HepG2 (cell line): ENCODE data around the gene MPC1. TPM values are rescaled to one million over a fixed set of nuclear protein-coding genes. Genes with fewer than 3 reads are reported as not detected.

Experiments
- CBX2 ChIP-seq, 2 experiments: fragments of 200-600 bp in 1 of 2; sonication (generic); formaldehyde crosslinking in 1 of 2; IDR thresholded peaks; 2 replicates each; pipeline versions ENCODE4 v1.7.0 to v1.8.1; 2018 to 2022; ENCODE audit warnings: low read depth in 2 of 2, low read length in 1 of 2, mild to moderate bottlenecking in 1 of 2, missing genetic modification reagents in 1 of 2
- CCAR2 ChIP-seq: fragments of 200-400 bp; formaldehyde crosslinking; optimal IDR thresholded peaks from 2 replicates; pipeline ENCODE3; 2018; ENCODE audit warnings: low read depth, mild to moderate bottlenecking, low read length, moderate library complexity
- CTCF ChIP-seq: sonication (generic); formaldehyde crosslinking; IDR thresholded peaks from 2 replicates; pipeline ENCODE4 v1.5.0; 2020; ENCODE audit warnings: mild to moderate bottlenecking, missing genetic modification reagents, moderate library complexity
- DBP ChIP-seq: sonication (generic); formaldehyde crosslinking; IDR thresholded peaks from 2 replicates; pipeline ENCODE4 v1.4.0; 2020; ENCODE audit warnings: missing genetic modification reagents; ENCODE audit errors: not compliant biosample characterization
- ETV6 ChIP-seq: sonication (generic); formaldehyde crosslinking; conservative IDR thresholded peaks from 2 replicates; pipeline ENCODE4 v1.4.0; 2020; ENCODE audit warnings: missing genetic modification reagents
- FIP1L1 ChIP-seq: fragments of 200-400 bp; formaldehyde crosslinking; IDR thresholded peaks from 2 replicates; pipeline ENCODE4 v1.6.1; 2018; ENCODE audit warnings: low read depth, mild to moderate bottlenecking, low read length, moderate library complexity, borderline replicate concordance; ENCODE audit not compliant: insufficient read depth
- GABPA ChIP-seq, 2 experiments: IDR thresholded peaks; 2 replicates each; pipeline ENCODE4 v1.6.1; 2011 to 2016; ENCODE audit warnings: low read depth in 2 of 2, low read length in 1 of 2, missing biosample characterization in 1 of 2, missing genetic modification characterization in 1 of 2
- HINFP ChIP-seq: sonication (generic); formaldehyde crosslinking; IDR thresholded peaks from 2 replicates; pipeline ENCODE4 v1.4.0; 2020; ENCODE audit warnings: low read depth, mild to moderate bottlenecking, missing genetic modification reagents
- JUN ChIP-seq: sonication (generic); formaldehyde crosslinking; IDR thresholded peaks from 2 replicates; pipeline ENCODE4 v1.4.0; 2020; ENCODE audit warnings: mild to moderate bottlenecking, missing genetic modification reagents
- JUNB ChIP-seq: sonication (generic); formaldehyde crosslinking; IDR thresholded peaks from 2 replicates; pipeline ENCODE4 v1.8.0; 2022; ENCODE audit warnings: missing genetic modification reagents, mild to moderate bottlenecking, borderline replicate concordance
- MTF1 ChIP-seq: sonication (generic); formaldehyde crosslinking; IDR thresholded peaks from 2 replicates; pipeline ENCODE4 v1.5.0; 2020; ENCODE audit warnings: missing genetic modification reagents
- RNF2 ChIP-seq: fragments of 450-650 bp; conservative IDR thresholded peaks from 2 replicates; pipeline ENCODE4 v1.6.1; 2016; ENCODE audit warnings: low read depth
- SOX13 ChIP-seq, 3 experiments: fragments of 450-650 bp in 1 of 3; sonication (generic) in 1 of 3; formaldehyde crosslinking in 1 of 3; IDR thresholded peaks in 2 of 3; conservative IDR thresholded peaks in 1 of 3; 2 replicates each; pipeline versions ENCODE4 v1.5.0 to v1.6.1; 2016 to 2020; ENCODE audit warnings: antibody characterized with exemption in 1 of 3, mild to moderate bottlenecking in 1 of 3, missing compliant biosample characterization in 1 of 3, missing genetic modification reagents in 1 of 3, moderate library complexity in 1 of 3
- TEAD2 ChIP-seq: sonication (generic); formaldehyde crosslinking; IDR thresholded peaks from 2 replicates; pipeline ENCODE4 v1.9.0; 2021; ENCODE audit warnings: missing genetic modification reagents
- ZBTB49 ChIP-seq: sonication (generic); formaldehyde crosslinking; IDR thresholded peaks from 2 replicates; pipeline ENCODE4 v1.4.0; 2020; ENCODE audit warnings: missing genetic modification reagents, borderline replicate concordance
- ZNF230 ChIP-seq: sonication (generic); formaldehyde crosslinking; IDR thresholded peaks from 2 replicates; pipeline ENCODE4 v1.4.0; 2020; ENCODE audit warnings: mild to moderate bottlenecking, missing genetic modification reagents
- ZNF670 ChIP-seq: sonication (generic); formaldehyde crosslinking; IDR thresholded peaks from 2 replicates; pipeline ENCODE4 v1.8.0; 2022; ENCODE audit warnings: mild to moderate bottlenecking, missing genetic modification reagents, borderline replicate concordance
- ZNF782 ChIP-seq: sonication (generic); formaldehyde crosslinking; IDR thresholded peaks from 2 replicates; pipeline ENCODE4 v1.4.0; 2020; ENCODE audit warnings: missing genetic modification reagents, mild to moderate bottlenecking, borderline replicate concordance
- ZSCAN29 ChIP-seq: sonication (generic); formaldehyde crosslinking; conservative IDR thresholded peaks from 2 replicates; pipeline ENCODE4 v1.4.0; 2020; ENCODE audit warnings: mild to moderate bottlenecking, missing genetic modification reagents
- polyA plus RNA-seq, 8 experiments: library from polyadenylated mRNA; depleted of rRNA in 3 of 8; stranded (reverse) in 7 of 8; unstranded in 1 of 8; fragments of >200 nt; fragmentation: Illumina TruSeq in 4 of 8; extraction: Trizol in 4 of 8; gene quantifications; 2 replicates each; pipeline versions ENCODE4 v1.2.1 to v1.2.3, GENCODE V29; 2011 to 2016; ENCODE audit warnings: low read depth in 4 of 8, missing spikeins in 1 of 8, mixed read lengths in 1 of 8; ENCODE audit not compliant: insufficient read depth in 1 of 8
- total RNA-seq, 5 experiments: library from RNA; depleted of rRNA; stranded (reverse); fragments of >200 nt; fragmentation: Illumina TruSeq; extraction: Trizol; gene quantifications; 2 replicates each; pipeline ENCODE4 v1.2.3, GENCODE V29; 2016; ENCODE audit warnings: low read depth in 1 of 5
- TF ChIP-seq, protein P1 (sequence below): sonication (generic); formaldehyde crosslinking; IDR thresholded peaks from 2 replicates; pipeline ENCODE4 v1.4.0; 2020; ENCODE audit warnings: mild to moderate bottlenecking, missing genetic modification reagents

The MPC1 gene
- total and polyA plus RNA-seq, 2 of the 13 experiments (the other 11 are each of a cell fraction or from before 2014, with no cell fraction given) = 189 to 214 TPM

DNA sequence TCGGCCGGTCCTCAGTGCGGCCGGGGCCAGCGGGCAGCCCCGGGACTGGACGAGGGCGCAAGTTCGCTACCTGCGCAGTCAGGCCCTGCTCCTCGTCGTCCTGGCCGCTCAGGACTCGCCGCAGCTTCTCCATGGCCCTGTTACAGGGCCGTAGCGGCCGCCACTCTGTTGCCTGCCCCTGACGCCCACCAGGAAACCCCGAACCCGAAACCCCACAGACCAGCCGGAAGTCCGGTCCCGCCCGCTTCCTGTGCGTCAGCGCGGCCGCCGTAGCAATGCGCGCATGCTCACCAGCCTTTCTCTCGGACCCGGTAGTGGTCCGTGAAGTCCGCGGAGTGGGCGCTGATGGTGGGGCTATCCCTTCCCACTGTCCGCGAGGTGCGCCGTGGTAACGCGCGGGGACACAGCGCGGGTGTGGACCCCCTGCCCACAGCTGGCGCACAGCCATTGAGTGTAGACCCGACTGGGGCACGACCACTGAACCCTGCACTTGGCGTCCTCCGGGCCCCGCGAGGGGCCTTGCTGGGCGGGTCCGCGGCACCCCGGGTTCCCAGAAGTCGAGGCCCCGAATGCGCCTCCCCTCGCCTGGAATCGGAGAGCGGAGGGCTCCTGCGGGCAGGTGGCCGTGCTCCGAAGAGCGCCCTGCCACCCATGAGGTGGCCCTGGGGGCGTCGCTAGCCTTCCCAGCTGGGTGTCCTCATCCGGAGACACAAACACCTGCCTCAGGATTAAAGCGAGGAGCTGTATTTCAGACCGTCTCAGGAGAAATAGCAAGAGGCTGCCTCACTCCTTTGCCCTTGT is 40.2 kb downstream of the MPC1 start, which contains the start of gene SFT2D1 (continued):
- TF ChIP-seq DBP (CRISPR knock-in tag) (peak; percentile 89), CTCF (CRISPR knock-in tag) (peak; percentile 29), JUNB (CRISPR knock-in tag) (no peak), ZNF230 (CRISPR knock-in tag) (peak; percentile 93), ZNF670 (CRISPR knock-in tag) (peak; percentile 95; the same call in 1 of the 2 replicates), TEAD2 (CRISPR knock-in tag) (no peak), CBX2 (IDR thresholded peaks at IDR 0.05; ENCODE audit: low read depth, low read length) (no peak), CBX2 (CRISPR knock-in tag; IDR thresholded peaks at IDR 0.05; ENCODE audit: low read depth) (0 out of 2 replicates have a peak, but pooled peaks have one; percentile 43), SOX13 (IDR thresholded peaks at IDR 0.05) (no peak; the same call in 1 of the 2 replicates), SOX13 (CRISPR knock-in tag; conservative IDR thresholded peaks at IDR 0.05 in 1 of 2, IDR thresholded peaks at IDR 0.05 in 1 of 2) (peak in 1 of 2 experiments; percentile 30; a peak in 2 of 4 replicates), FIP1L1 (no peak), JUN (peak; percentile 33), HINFP (CRISPR knock-in tag) (peak; percentile 90), CCAR2 (no peak), RNF2 (peak; percentile 86), GABPA (IDR thresholded peaks at IDR 0.05; ENCODE audit: low read depth, low read length) (peak; percentile 95), GABPA (CRISPR knock-in tag; IDR thresholded peaks at IDR 0.05; ENCODE audit: low read depth) (peak; percentile 95), ZSCAN29 (CRISPR knock-in tag) (0 out of 2 replicates have a peak, but pooled peaks have one; percentile 30), MTF1 (CRISPR knock-in tag) (no peak), ZBTB49 (CRISPR knock-in tag) (no peak), ZNF782 (CRISPR knock-in tag) (0 out of 2 replicates have a peak, but pooled peaks have one; percentile 1), ETV6 (CRISPR knock-in tag) (peak; percentile 87)
- TF ChIP-seq, protein P1, sequence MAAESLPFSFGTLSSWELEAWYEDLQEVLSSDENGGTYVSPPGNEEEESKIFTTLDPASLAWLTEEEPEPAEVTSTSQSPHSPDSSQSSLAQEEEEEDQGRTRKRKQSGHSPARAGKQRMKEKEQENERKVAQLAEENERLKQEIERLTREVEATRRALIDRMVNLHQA (CRISPR knock-in tag) = no peak
